Measurements from ENCODE around the gene RSPH9. TPM values are rescaled to one million over a fixed set of nuclear protein-coding genes. Genes with fewer than 3 reads are reported as not detected.

RSPH9 gene
- total and polyA plus RNA-seq, 4 donors = under 0.01 to 0.19 (median 0.12) TPM

- no peak overlapping the region for H3K4me3 ChIP-seq (ENCODE audit: low read depth in 1 of 3, low read length in 3 of 3)
- no peaks in the 10 kb centered on the region for H3K27me3 ChIP-seq (ENCODE audit: control insufficient read depth in 4 of 4, insufficient read depth in 4 of 4, low read length in 3 of 4)
- peaks cover 0 to 14% (median 4%) of the 10 kb centered on the region in 4 donors for H3K36me3 ChIP-seq (ENCODE audit: control insufficient read depth in 4 of 4, insufficient read depth in 3 of 4, low read depth in 1 of 4, low read length in 3 of 4)
- no peak for DNase-seq (ENCODE audit: low spot score)
- H3K9me3 ChIP-seq (ENCODE audit: control insufficient read depth in 4 of 4, low read length in 3 of 4) = no peaks in the 10 kb centered on the region
- no peak overlapping the region for H3K9ac ChIP-seq (ENCODE audit: low read depth in 1 of 2, low read length in 2 of 2)
- WGBS = 29% methylated on average over 9 of the region's 9 CpGs
- peaks cover 0 to 3% (median 0%) of the 10 kb centered on the region in 4 donors for H3K4me1 ChIP-seq (ENCODE audit: control insufficient read depth in 4 of 4, insufficient read depth in 4 of 4, low read length in 3 of 4)
- TF ChIP-seq MAX (IDR thresholded peaks at IDR 0.05) = no peak
- no peak for TF ChIP-seq TAF1 (conservative IDR thresholded peaks at IDR 0.05)
- no peak overlapping the region for H3K27ac ChIP-seq (ENCODE audit: low read depth in 1 of 2, low read length in 2 of 2)
Measured at GRCh38 chr6:43645613-43645964, 753 bp downstream of the RSPH9 start.

GRCh38 chr6:43647613-43648012 is 2.8 kb downstream of the RSPH9 start:
- Histone ChIP-seq H3K27me3 (ENCODE audit: control insufficient read depth in 4 of 4, insufficient read depth in 4 of 4, low read length in 3 of 4) (no peaks in the 10 kb centered on the region), H3K4me1 (ENCODE audit: control insufficient read depth in 4 of 4, insufficient read depth in 4 of 4, low read length in 3 of 4) (peaks cover 0 to 3% (median 0%) of the 10 kb centered on the region in 4 donors), H3K9me3 (ENCODE audit: control insufficient read depth in 4 of 4, low read length in 3 of 4) (no peaks in the 10 kb centered on the region), H3K36me3 (ENCODE audit: control insufficient read depth in 4 of 4, insufficient read depth in 3 of 4, low read depth in 1 of 4, low read length in 3 of 4) (peaks cover 0 to 2% (median 0%) of the 10 kb centered on the region in 4 donors), H3K27ac (ENCODE audit: low read depth in 1 of 2, low read length in 2 of 2) (no peak overlapping the region), H3K9ac (ENCODE audit: low read depth in 1 of 2, low read length in 2 of 2) (no peak overlapping the region), H3K4me3 (ENCODE audit: low read depth in 1 of 3, low read length in 3 of 3) (no peak overlapping the region)
- no peak for TF ChIP-seq SP1 (IDR thresholded peaks at IDR 0.05)
- no peak for TF ChIP-seq FOXA1 (IDR thresholded peaks at IDR 0.05)
- TF ChIP-seq GABPA (IDR thresholded peaks at IDR 0.05 in 1 of 2, conservative IDR thresholded peaks at IDR 0.05 in 1 of 2) = no peak
- TF ChIP-seq RXRA (IDR thresholded peaks at IDR 0.05) = no peak
- TF ChIP-seq ZBTB33 (IDR thresholded peaks at IDR 0.05) = no peak
- TF ChIP-seq RAD21 (IDR thresholded peaks at IDR 0.05) = no peak
- no peak for TF ChIP-seq YY1 (IDR thresholded peaks at IDR 0.05)
- no peak for TF ChIP-seq EGR1 (IDR thresholded peaks at IDR 0.05; ENCODE audit: low read depth in 2 of 2)
- no peak for TF ChIP-seq JUND (IDR thresholded peaks at IDR 0.05)
- TF ChIP-seq ATF3 (IDR thresholded peaks at IDR 0.05) = no peak
- TF ChIP-seq FOXA2 (IDR thresholded peaks at IDR 0.05) = no peak
- no peak for TF ChIP-seq CTCF (IDR thresholded peaks at IDR 0.05; ENCODE audit: low read depth, low read length, missing input control)
- TF ChIP-seq REST (IDR thresholded peaks at IDR 0.05) = no peak
- no peak for TF ChIP-seq NR2F2 (IDR thresholded peaks at IDR 0.05)
- TF ChIP-seq HNF4G (IDR thresholded peaks at IDR 0.05) = no peak
- 96% methylated on average over 3 of the region's 3 CpGs for WGBS
- no peak for DNase-seq (ENCODE audit: low spot score)

Measured in liver (tissue), 9 donors.